CD4-positive, alpha-beta T cell treated with Interleukin-4 for 1 hour (primary cell): ENCODE data around the gene PLXNB1.

Experiments used
- DNase-seq, 2 donors: peaks; one replicate each; pipeline ENCODE4 v3.0.0-alpha.2; 2020 to 2022

PLXNB1 gene

DNA sequence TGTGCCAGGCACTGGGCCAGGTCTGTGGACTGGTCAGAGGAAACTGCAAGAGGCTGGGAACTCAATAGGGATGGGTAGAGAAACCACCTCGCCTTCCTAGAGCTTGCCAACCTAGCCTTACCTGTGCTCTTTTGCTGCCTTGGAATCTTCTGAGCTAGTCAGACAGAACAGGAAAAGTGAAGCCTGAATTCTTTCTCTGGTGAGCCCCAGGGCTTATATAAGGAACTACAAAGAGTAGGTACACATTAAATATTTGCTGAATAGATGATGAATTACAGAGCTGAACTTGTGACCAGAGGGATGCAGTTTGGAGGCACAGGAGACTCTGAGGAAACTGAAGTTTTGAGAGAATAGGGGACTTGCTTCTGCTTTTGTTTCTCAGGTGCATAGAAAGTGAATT lies 73.5 kb downstream of the PLXNB1 start:
- DNase-seq, result no peak

DNA sequence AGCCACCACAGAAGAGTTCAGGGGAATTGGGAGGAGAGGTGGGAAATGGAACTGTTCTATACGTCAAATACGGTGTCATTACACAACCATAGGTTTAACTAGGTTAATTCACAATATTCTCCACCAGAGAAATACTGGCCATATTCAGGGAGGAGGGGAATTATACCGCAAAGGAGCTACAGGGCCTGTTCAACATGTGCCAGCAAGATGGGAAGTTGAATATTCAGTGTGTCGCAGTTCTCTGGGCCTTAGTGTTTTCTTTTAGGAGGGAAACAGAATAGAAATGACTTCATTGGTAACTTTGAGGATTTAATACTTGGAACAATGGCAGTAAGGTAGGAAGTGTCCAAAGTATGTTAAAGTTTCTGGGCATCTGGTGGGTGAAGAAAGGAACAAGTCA lies 75.9 kb downstream of the PLXNB1 start:
- no peak for DNase-seq
